ENCODE data around the gene PHYKPL.

DNA sequence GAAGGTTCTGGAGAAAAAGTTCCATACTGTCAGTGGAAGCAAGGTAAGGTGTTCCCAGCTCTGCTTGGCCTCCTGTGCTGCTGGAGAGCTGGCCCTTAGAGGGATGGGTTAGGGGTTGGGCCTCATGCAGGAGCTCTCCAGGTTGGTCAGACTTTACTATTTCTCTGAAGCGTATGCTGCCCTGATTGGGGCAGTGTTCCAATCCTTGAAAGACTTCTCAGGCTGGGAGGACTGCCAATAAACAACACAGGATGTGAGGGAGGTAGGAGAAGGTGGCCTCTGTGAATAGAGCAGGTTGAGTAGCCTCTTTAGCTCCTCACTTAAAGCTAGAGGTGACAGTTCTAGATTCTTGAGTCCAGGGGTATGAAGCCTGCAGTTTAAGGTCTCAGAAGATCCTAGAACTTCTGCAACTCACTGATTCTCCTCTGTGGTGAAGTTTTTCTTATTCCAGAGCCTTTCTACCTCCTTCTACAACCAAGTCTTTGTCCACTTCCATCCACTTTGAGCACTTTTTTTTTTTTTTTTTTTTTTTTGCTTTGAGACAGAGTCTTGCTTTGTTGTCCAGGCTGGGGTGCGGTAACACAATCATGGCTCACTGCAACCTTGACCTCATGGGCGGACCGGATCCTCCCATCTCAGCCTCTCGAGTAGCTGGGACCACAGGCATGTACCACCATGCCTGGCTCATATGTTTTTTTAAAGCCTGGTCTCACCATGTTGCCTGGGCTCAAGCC is 25.3 kb downstream of the PHYKPL start:
- TF ChIP-seq CTCF (optimal IDR thresholded peaks at IDR 0.05 in 1 of 3, IDR thresholded peaks at IDR 0.05 in 1 of 3, conservative IDR thresholded peaks at IDR 0.05 in 1 of 3; ENCODE audit: extremely low read depth in 1 of 3, insufficient read depth in 2 of 3, low read length in 3 of 3), result no peak
- no peak for TF ChIP-seq EZH2 (IDR thresholded peaks at IDR 0.05; ENCODE audit: low read length)
